Endothelial cell of umbilical vein (primary cell): ENCODE measurements around the gene DDI1. TPM values are rescaled to one million over a fixed set of nuclear protein-coding genes. Genes with fewer than 3 reads are reported as not detected.

ENCODE experiments used
- BruUV-seq: library from RNA; stranded (reverse); fragments of 400-500 nt; replicated peaks from 2 replicates; lab custom pipeline; 2021; lab: Mats Ljungman, UMichigan
- CTCF ChIA-PET: fragments of 300-600, 350-600 bp; sonication (Branson Sonifier 250); formaldehyde crosslinking; loops from one replicate; lab custom pipeline; 2021; ENCODE audit warnings: antibody characterized with exemption, inconsistent platforms; lab: Charles Lee
- POLR2A ChIA-PET: fragments of 300-600, 350-600 bp; sonication (Branson Sonifier 250); formaldehyde crosslinking; loops from one replicate; lab custom pipeline; 2021; ENCODE audit warnings: antibody characterized with exemption, inconsistent platforms; lab: Charles Lee
- DNase-seq: peaks from one replicate; pipeline ENCODE4 v3.0.0-alpha.2; 2011; ENCODE audit warnings: low read depth, low spot score
- FAIRE-seq: peaks from 2 replicates; lab custom pipeline; 2011; peaks lifted over from hg19 to GRCh38; lab: Jason Lieb, UNC
- H2AFZ ChIP-seq: 2 replicates; pipeline ENCODE4 v1.6.0; 2012; ENCODE audit warnings: low read depth, low read length, control low read depth, inconsistent platforms
- H3K27ac ChIP-seq: 2 replicates; pipeline ENCODE4 v1.5.1; 2011; ENCODE audit warnings: low read depth, mild to moderate bottlenecking, control low read depth, low read length, moderate library complexity; ENCODE audit not compliant: insufficient read depth
- H3K27me3 ChIP-seq, 2 experiments: 2 replicates each; pipeline versions ENCODE4 v1.6.0 to v1.6.1; 2011; ENCODE audit warnings: low read length in 2 of 2, mixed read lengths in 1 of 2; ENCODE audit not compliant: control insufficient read depth in 2 of 2, insufficient read depth in 2 of 2
- H3K36me3 ChIP-seq, 2 experiments: 2 replicates in 1 of 2; 3 replicates in 1 of 2; pipeline ENCODE4 v1.5.1; 2011; ENCODE audit warnings: low read length in 2 of 2, mild to moderate bottlenecking in 1 of 2, moderate library complexity in 1 of 2; ENCODE audit not compliant: control insufficient read depth in 2 of 2, insufficient read depth in 2 of 2; ENCODE audit errors: extremely low read depth in 1 of 2
- H3K4me1 ChIP-seq: 3 replicates; pipeline ENCODE4 v1.5.1; 2011; ENCODE audit warnings: mild to moderate bottlenecking, low read length; ENCODE audit not compliant: control insufficient read depth, insufficient read depth; ENCODE audit errors: extremely low read depth
- H3K4me2 ChIP-seq: 2 replicates; pipeline ENCODE4 v1.6.1; 2011; ENCODE audit warnings: low read length, control low read depth, mixed read lengths; ENCODE audit not compliant: insufficient read depth
- H3K4me3 ChIP-seq, 3 experiments: fragments of 200-600 bp in 1 of 3; sonication (generic), shearing (Covaris generic) in 1 of 3; replicated peaks in 1 of 3; 2 replicates each; pipeline ENCODE4 v1.5.1; 2011 to 2016; ENCODE audit warnings: control low read depth in 3 of 3, low read length in 3 of 3, mild to moderate bottlenecking in 2 of 3, inconsistent platforms in 1 of 3, low read depth in 1 of 3, moderate library complexity in 1 of 3; ENCODE audit not compliant: insufficient read depth in 1 of 3
- H3K79me2 ChIP-seq: 2 replicates; pipeline ENCODE4 v1.6.0; 2012; ENCODE audit warnings: low read length, inconsistent platforms; ENCODE audit not compliant: control insufficient read depth, insufficient read depth
- H3K9ac ChIP-seq: replicated peaks from 2 replicates; pipeline ENCODE3; 2011; ENCODE audit warnings: low read length, control low read depth; ENCODE audit not compliant: insufficient read depth; ENCODE audit errors: extremely low read depth
- H3K9me1 ChIP-seq: replicated peaks from 3 replicates; pipeline ENCODE4 v1.6.0; 2011; ENCODE audit warnings: mild to moderate bottlenecking, low read length; ENCODE audit not compliant: control insufficient read depth, insufficient read depth; ENCODE audit errors: extremely low read depth
- H3K9me3 ChIP-seq: replicated peaks from 2 replicates; pipeline ENCODE4 v1.5.1; 2012; ENCODE audit warnings: low read length, inconsistent platforms; ENCODE audit not compliant: control insufficient read depth, insufficient read depth
- H4K20me1 ChIP-seq: replicated peaks from 2 replicates; pipeline ENCODE3; 2011; ENCODE audit warnings: mild to moderate bottlenecking, low read length; ENCODE audit not compliant: control insufficient read depth, insufficient read depth; ENCODE audit errors: extremely low read depth
- EZH2 ChIP-seq: IDR thresholded peaks from 2 replicates; pipeline ENCODE4 v1.6.1; 2012; ENCODE audit warnings: borderline replicate concordance, low read depth, mild to moderate bottlenecking, moderate library complexity, low read length, inconsistent platforms; ENCODE audit not compliant: severe bottlenecking
- FOS ChIP-seq: IDR thresholded peaks from 2 replicates; pipeline ENCODE4 v1.6.1; 2011; ENCODE audit warnings: mild to moderate bottlenecking, low read length, moderate library complexity, borderline replicate concordance; ENCODE audit not compliant: insufficient read depth
- GATA2 ChIP-seq: IDR thresholded peaks from 2 replicates; pipeline ENCODE4 v1.7.0; 2011; ENCODE audit warnings: low read depth, mild to moderate bottlenecking, moderate library complexity, mixed read lengths, low read length; ENCODE audit not compliant: insufficient read length, insufficient read depth
- JUN ChIP-seq: IDR thresholded peaks from 2 replicates; pipeline ENCODE4 v1.6.1; 2011; ENCODE audit warnings: borderline replicate concordance, low read depth; ENCODE audit not compliant: insufficient read length, insufficient read depth
- MAX ChIP-seq: IDR thresholded peaks from 2 replicates; pipeline ENCODE4 v1.6.1; 2011; ENCODE audit not compliant: insufficient read depth, insufficient read length
- MYC ChIP-seq: IDR thresholded peaks from one replicate; pipeline ENCODE4 v1.6.1; 2011; ENCODE audit warnings: mild to moderate bottlenecking, low read depth, low read length
- POLR2A ChIP-seq: IDR thresholded peaks from 2 replicates; pipeline ENCODE4 v1.6.1; 2012; ENCODE audit warnings: low read depth, mild to moderate bottlenecking, control low read depth, low read length
- POLR2AphosphoS5 ChIP-seq: IDR thresholded peaks from 2 replicates; pipeline ENCODE4 v1.6.1; 2012; ENCODE audit warnings: low read depth, mild to moderate bottlenecking, control low read depth, low read length, moderate library complexity; ENCODE audit not compliant: insufficient read depth
- dilution Hi-C: fragments of 300-500 bp; cut with MboI; formaldehyde crosslinking; loops from one replicate; pipeline ENCODE4 v1.15.0; 2019; ENCODE audit warnings: low sequenced_read_pairs; ENCODE audit not compliant: extremely low pct_ligation_motif_present
- intact Hi-C: fragments of 100-400 bp; cut with micrococcal nuclease; formaldehyde crosslinking; loops from one replicate; pipeline ENCODE4 v1.10.0; 2022
- polyA plus RNA-seq, 4 experiments: library from polyadenylated mRNA; depleted of rRNA in 3 of 4; stranded (reverse) in 3 of 4; unstranded in 1 of 4; fragments of >200 nt; gene quantifications; 2 replicates each; pipeline versions ENCODE4 v1.2.1 to v1.2.3, GENCODE V29; 2011 to 2012; ENCODE audit warnings: missing spikeins in 1 of 4
- total RNA-seq: library from RNA; stranded (reverse); gene quantifications from 2 replicates; pipeline ENCODE4 v1.2.3, GENCODE V29; 2021
- TF ChIP-seq, protein P1 (sequence below), 2 donors: IDR thresholded peaks; 1 replicate in 1 of 2; 2 replicates in 1 of 2; pipeline ENCODE4 v1.5.1; 2011; ENCODE audit warnings: low read length in 2 of 2, mild to moderate bottlenecking in 2 of 2, moderate library complexity in 2 of 2, control low read depth in 1 of 2, inconsistent platforms in 1 of 2, low read depth in 1 of 2; ENCODE audit not compliant: insufficient read depth in 1 of 2; ENCODE audit errors: extremely low read depth in 1 of 2

The DDI1 gene
- total and polyA plus RNA-seq, 2 donors (not counting 3 experiments of a cell fraction or from before 2014, with no cell fraction given), result not detected

DNA sequence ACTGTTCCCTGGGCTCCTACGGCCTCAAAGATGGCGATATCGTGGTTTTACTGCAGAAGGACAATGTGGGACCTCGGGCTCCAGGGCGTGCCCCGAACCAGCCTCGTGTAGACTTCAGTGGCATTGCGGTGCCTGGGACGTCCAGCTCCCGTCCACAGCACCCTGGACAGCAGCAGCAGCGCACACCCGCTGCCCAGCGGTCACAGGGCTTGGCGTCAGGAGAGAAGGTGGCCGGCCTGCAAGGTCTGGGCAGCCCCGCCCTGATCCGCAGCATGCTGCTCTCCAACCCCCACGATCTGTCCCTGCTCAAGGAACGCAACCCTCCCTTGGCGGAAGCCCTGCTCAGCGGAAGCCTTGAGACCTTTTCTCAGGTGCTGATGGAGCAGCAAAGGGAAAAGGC lies 555 bp downstream of the DDI1 start:
- FAIRE-seq (no peak), DNase-seq (no peak)
- no TSS peak for BruUV-seq
- Histone ChIP-seq H2AFZ (no peak overlapping the region), H3K27ac (no peak overlapping the region), H3K27me3 (no peaks in the 10 kb centered on the region), H4K20me1 (no peaks in the 10 kb centered on the region), H3K9ac (no peak overlapping the region), H3K36me3 (no peaks in the 10 kb centered on the region), H3K4me1 (no peaks in the 10 kb centered on the region), H3K9me1 (no peaks in the 10 kb centered on the region), H3K9me3 (no peaks in the 10 kb centered on the region), H3K4me3 (no peak overlapping the region), H3K4me2 (no peak overlapping the region), H3K79me2 (no peaks in the 10 kb centered on the region)
- ChIA-PET CTCF (no interaction called here), POLR2A (no interaction called here)
- intact Hi-C loops (no loop called here), dilution Hi-C loops (no loop called here)
- TF ChIP-seq, protein P1, sequence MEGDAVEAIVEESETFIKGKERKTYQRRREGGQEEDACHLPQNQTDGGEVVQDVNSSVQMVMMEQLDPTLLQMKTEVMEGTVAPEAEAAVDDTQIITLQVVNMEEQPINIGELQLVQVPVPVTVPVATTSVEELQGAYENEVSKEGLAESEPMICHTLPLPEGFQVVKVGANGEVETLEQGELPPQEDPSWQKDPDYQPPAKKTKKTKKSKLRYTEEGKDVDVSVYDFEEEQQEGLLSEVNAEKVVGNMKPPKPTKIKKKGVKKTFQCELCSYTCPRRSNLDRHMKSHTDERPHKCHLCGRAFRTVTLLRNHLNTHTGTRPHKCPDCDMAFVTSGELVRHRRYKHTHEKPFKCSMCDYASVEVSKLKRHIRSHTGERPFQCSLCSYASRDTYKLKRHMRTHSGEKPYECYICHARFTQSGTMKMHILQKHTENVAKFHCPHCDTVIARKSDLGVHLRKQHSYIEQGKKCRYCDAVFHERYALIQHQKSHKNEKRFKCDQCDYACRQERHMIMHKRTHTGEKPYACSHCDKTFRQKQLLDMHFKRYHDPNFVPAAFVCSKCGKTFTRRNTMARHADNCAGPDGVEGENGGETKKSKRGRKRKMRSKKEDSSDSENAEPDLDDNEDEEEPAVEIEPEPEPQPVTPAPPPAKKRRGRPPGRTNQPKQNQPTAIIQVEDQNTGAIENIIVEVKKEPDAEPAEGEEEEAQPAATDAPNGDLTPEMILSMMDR (IDR thresholded peaks at IDR 0.05; ENCODE audit: extremely low read depth in 1 of 2, insufficient read depth in 1 of 2, low read depth in 1 of 2, low read length in 2 of 2), result no peak
- TF ChIP-seq MAX (no peak), MYC (no peak), POLR2A (no peak), EZH2 (no peak), FOS (no peak), POLR2AphosphoS5 (no peak), JUN (no peak), GATA2 (no peak)
